Lung (tissue), 12 donors: ENCODE results near the gene UBE2K. TPM values are rescaled to one million over a fixed set of nuclear protein-coding genes. Genes with fewer than 3 reads are reported as not detected.

Experiments used
- ATAC-seq: fragments of 200-7000 bp; cut with Tn5 transposase; one replicate; pipeline ENCODE4 v1.9.1; 2020; ENCODE audit warnings: moderate number of reproducible peaks; ENCODE audit not compliant: insufficient read depth, low FRiP score
- DNase-seq, 3 donors: peaks; one replicate each; pipeline ENCODE4 v3.0.0-alpha.2; 2013 to 2017
- H3K27ac ChIP-seq, 2 donors: one replicate each; pipeline ENCODE4 v1.5.1; 2013; ENCODE audit warnings: mild to moderate bottlenecking in 2 of 2, moderate library complexity in 2 of 2, control low read depth in 1 of 2, inconsistent platforms in 1 of 2, low read depth in 1 of 2, low read length in 1 of 2
- H3K27me3 ChIP-seq, 3 donors: one replicate each; pipeline ENCODE4 v1.5.1; 2013; ENCODE audit warnings: low read length in 2 of 3; ENCODE audit not compliant: control insufficient read depth in 3 of 3, insufficient read depth in 3 of 3
- H3K36me3 ChIP-seq, 4 donors: one replicate each; pipeline ENCODE4 v1.5.1; 2013; ENCODE audit warnings: low read length in 4 of 4, mild to moderate bottlenecking in 1 of 4, moderate library complexity in 1 of 4; ENCODE audit not compliant: control insufficient read depth in 4 of 4, insufficient read depth in 4 of 4
- H3K4me1 ChIP-seq, 5 donors: one replicate each; pipeline ENCODE4 v1.5.1; 2013; ENCODE audit warnings: low read length in 5 of 5, mild to moderate bottlenecking in 2 of 5, moderate library complexity in 1 of 5; ENCODE audit not compliant: control insufficient read depth in 5 of 5, insufficient read depth in 5 of 5
- H3K4me3 ChIP-seq: one replicate; pipeline ENCODE4 v1.5.1; 2013; ENCODE audit warnings: mild to moderate bottlenecking, control low read depth, moderate library complexity
- H3K9ac ChIP-seq, 2 donors: one replicate each; pipeline ENCODE4 v1.5.1; 2013; ENCODE audit warnings: low read length in 2 of 2, control low read depth in 1 of 2; ENCODE audit not compliant: insufficient read depth in 1 of 2
- H3K9me3 ChIP-seq, 4 donors: one replicate each; pipeline ENCODE4 v1.5.1; 2013; ENCODE audit warnings: low read length in 3 of 4, mild to moderate bottlenecking in 1 of 4, moderate library complexity in 1 of 4; ENCODE audit not compliant: control insufficient read depth in 4 of 4, insufficient read depth in 3 of 4
- CTCF ChIP-seq: IDR thresholded peaks from 2 replicates; pipeline ENCODE4 v1.5.1; 2012; ENCODE audit warnings: mild to moderate bottlenecking; ENCODE audit errors: control extremely low read depth, extremely low read depth
- WGBS, 2 donors: extraction: QIAGEN DNeasy Blood & Tissue Kit; methylation state at CpG; one replicate each; pipeline ENCODE4 v1.1.7; 2013; 5-methylcytosine and 5-hydroxymethylcytosine counted together
- polyA plus RNA-seq, 2 donors: library from polyadenylated mRNA; stranded (reverse); fragments of 200-250 nt; gene quantifications; one replicate each; pipeline ENCODE4 v1.2.1, GENCODE V29; 2013
- total RNA-seq, 2 donors: library from RNA; depleted of rRNA in 1 of 2; stranded (reverse); fragments of >200 nt in 1 of 2; gene quantifications; one replicate each; pipeline ENCODE4 v1.2.1, GENCODE V29; 2014 to 2021
- donor health status: control.
- donor health status: control.
- donor health status: Bipolar disorder and iron deficiency.
- donor health status: healthy.
- donor health status: DM: yes; HTN: yes; CAD: no.

UBE2K gene
- total and polyA plus RNA-seq, 4 donors = 32.1 to 54.6 (median 35.0) TPM

GRCh38 chr4:39821951-39822350, 124.0 kb downstream of the UBE2K start:
- Histone ChIP-seq H3K27me3 (no peaks in the 10 kb centered on the region), H3K36me3 (peaks cover 3 to 17% (median 4%) of the 10 kb centered on the region in 4 donors), H3K4me3 (no peak overlapping the region), H3K27ac (no peak overlapping the region), H3K9ac (no peak overlapping the region), H3K4me1 (no peaks in the 10 kb centered on the region), H3K9me3 (no peaks in the 10 kb centered on the region)
- DNase-seq (no peak), ATAC-seq (no peak)
- no peak for TF ChIP-seq CTCF
- WGBS, 2 donors = 97 to 98% methylated on average over 9 of the region's 9 CpGs

GRCh38 chr4:39822662-39823061, 124.7 kb downstream of the UBE2K start:
- TF ChIP-seq CTCF = no peak
- Histone ChIP-seq H3K4me3 (no peak overlapping the region), H3K9me3 (no peaks in the 10 kb centered on the region), H3K27me3 (no peaks in the 10 kb centered on the region), H3K36me3 (peaks cover 4 to 17% (median 5%) of the 10 kb centered on the region in 4 donors), H3K9ac (no peak overlapping the region), H3K27ac (no peak overlapping the region), H3K4me1 (no peaks in the 10 kb centered on the region)
- no peak for ATAC-seq
- no peak for DNase-seq

- Histone ChIP-seq H3K36me3 (peaks cover 4 to 20% (median 5%) of the 10 kb centered on the region in 4 donors), H3K4me1 (no peaks in the 10 kb centered on the region), H3K27me3 (no peaks in the 10 kb centered on the region), H3K9me3 (no peaks in the 10 kb centered on the region), H3K4me3 (no peak overlapping the region), H3K9ac (no peak overlapping the region), H3K27ac (no peak overlapping the region)
- DNase-seq = peak in 2 of 3 donors; percentile 10 to 28
- no peak for ATAC-seq
- TF ChIP-seq CTCF = no peak
- 80 to 85% methylated on average over 2 of the region's 2 CpGs for WGBS, 2 donors
Observed at GRCh38 chr4:39823191-39823590, 125.3 kb downstream of the UBE2K start.

- H3K36me3 ChIP-seq = peaks cover 9 to 26% (median 14%) of the 10 kb centered on the region in 4 donors
- H3K9me3 ChIP-seq = no peaks in the 10 kb centered on the region
- no peak overlapping the region for H3K9ac ChIP-seq
- ATAC-seq (no peak), DNase-seq (peak in 2 of 3 donors; percentile 27 to 51)
- H3K4me3 ChIP-seq = no peak overlapping the region
- WGBS, 2 donors = 46 to 57% methylated on average over 3 of the region's 3 CpGs
- H3K27me3 ChIP-seq = no peaks in the 10 kb centered on the region
- TF ChIP-seq CTCF = no peak
- no peaks in the 10 kb centered on the region for H3K4me1 ChIP-seq
- no peak overlapping the region for H3K27ac ChIP-seq
Observed at GRCh38 chr4:39825090-39825489, 127.2 kb downstream of the UBE2K start.
